RWPE2 (cell line): ENCODE results near the gene LILRA6.
A peak's percentile ranks its signal among the peaks of the same experiment; 100 is the strongest.

Experiments
- ATAC-seq: fragments of 200-7000 bp; cut with Tn5 transposase; 3 replicates; pipeline ENCODE4 v1.9.1; 2021; ENCODE audit warnings: low read depth
- DNase-seq: peaks from one replicate; pipeline ENCODE4 v3.0.0-alpha.2; 2020; ENCODE audit warnings: low spot score
- H3K27ac ChIP-seq: fragments of 450-650 bp; 2 replicates; pipeline ENCODE4 v1.5.1; 2017; ENCODE audit warnings: mild to moderate bottlenecking; ENCODE audit not compliant: poor library complexity, severe bottlenecking
- H3K27me3 ChIP-seq: fragments of 250-450 bp; sonication (Bioruptor Pico); 2 replicates; pipeline ENCODE4 v1.5.1; 2021; ENCODE audit warnings: mild to moderate bottlenecking, moderate library complexity; ENCODE audit not compliant: insufficient read depth, poor library complexity, severe bottlenecking
- H3K36me3 ChIP-seq: fragments of 250-450 bp; sonication (Bioruptor Pico); 2 replicates; pipeline ENCODE4 v1.5.1; 2020; ENCODE audit warnings: low read depth, mild to moderate bottlenecking, moderate library complexity
- H3K4me1 ChIP-seq: fragments of 250-450 bp; sonication (Bioruptor Pico); 2 replicates; pipeline ENCODE4 v1.5.1; 2021; ENCODE audit warnings: mild to moderate bottlenecking, moderate library complexity; ENCODE audit not compliant: insufficient read depth, poor library complexity, severe bottlenecking
- H3K4me3 ChIP-seq: fragments of 250-450 bp; sonication (Bioruptor Pico); 2 replicates; pipeline ENCODE4 v1.5.1; 2021; ENCODE audit warnings: mild to moderate bottlenecking, moderate library complexity; ENCODE audit not compliant: severe bottlenecking
- H3K9me3 ChIP-seq: fragments of 250-450 bp; sonication (Bioruptor Pico); 2 replicates; pipeline ENCODE4 v1.5.1; 2021; ENCODE audit warnings: mild to moderate bottlenecking, moderate library complexity; ENCODE audit not compliant: severe bottlenecking
- CTCF ChIP-seq: fragments of 450-650 bp; IDR thresholded peaks from one replicate; pipeline ENCODE4 v1.5.1; 2017; ENCODE audit warnings: mild to moderate bottlenecking, moderate library complexity; ENCODE audit not compliant: poor library complexity, severe bottlenecking

The LILRA6 gene

GRCh38 chr19:54204767-54205468 lies 37.7 kb downstream of the LILRA6 start:
- peaks cover 76% of the 10 kb centered on the region for H3K36me3 ChIP-seq
- peak overlapping the region; percentile 5 for H3K27ac ChIP-seq
- TF ChIP-seq CTCF = no peak
- no peaks in the 10 kb centered on the region for H3K27me3 ChIP-seq
- H3K4me1 ChIP-seq = peaks cover 38% of the 10 kb centered on the region
- no peak overlapping the region for H3K4me3 ChIP-seq
- no peak for DNase-seq
- no peak for ATAC-seq
- no peaks in the 10 kb centered on the region for H3K9me3 ChIP-seq

GRCh38 chr19:54203151-54203611 lies 39.4 kb downstream of the LILRA6 start:
- no peak for DNase-seq
- peaks cover 75% of the 10 kb centered on the region for H3K36me3 ChIP-seq
- no peaks in the 10 kb centered on the region for H3K27me3 ChIP-seq
- no peaks in the 10 kb centered on the region for H3K9me3 ChIP-seq
- no peak for ATAC-seq
- H3K4me3 ChIP-seq = peak overlapping the region; percentile 91
- no peak for TF ChIP-seq CTCF
- H3K4me1 ChIP-seq = peaks cover 27% of the 10 kb centered on the region
- peak overlapping the region; percentile 74 for H3K27ac ChIP-seq

- peaks cover 63% of the 10 kb centered on the region for H3K36me3 ChIP-seq
- peak overlapping the region; percentile 91 for H3K4me3 ChIP-seq
- peaks cover 27% of the 10 kb centered on the region for H3K4me1 ChIP-seq
- H3K27ac ChIP-seq = peak overlapping the region; percentile 74
- DNase-seq = no peak
- H3K27me3 ChIP-seq = no peaks in the 10 kb centered on the region
- H3K9me3 ChIP-seq = no peaks in the 10 kb centered on the region
- TF ChIP-seq CTCF = no peak
- no peak for ATAC-seq
Measured at GRCh38 chr19:54201980-54202379, 40.6 kb downstream of the LILRA6 start.

- TF ChIP-seq CTCF = no peak
- DNase-seq (no peak), ATAC-seq (no peak)
- H3K27ac ChIP-seq = peak overlapping the region; percentile 74
- H3K4me3 ChIP-seq = peak overlapping the region; percentile 91
- H3K9me3 ChIP-seq = no peaks in the 10 kb centered on the region
- H3K36me3 ChIP-seq = peaks cover 55% of the 10 kb centered on the region
- H3K4me1 ChIP-seq = peaks cover 27% of the 10 kb centered on the region
- H3K27me3 ChIP-seq = no peaks in the 10 kb centered on the region
Measured at GRCh38 chr19:54201172-54201701, 41.4 kb downstream of the LILRA6 start.

- no peaks in the 10 kb centered on the region for H3K27me3 ChIP-seq
Measured at GRCh38 chr19:54199401-54199800, 43.2 kb downstream of the LILRA6 start.

More at GRCh38 chr19:54199401-54199800, 43.2 kb downstream of the LILRA6 start:
- DNase-seq (no peak), ATAC-seq (no peak)
- TF ChIP-seq CTCF = no peak
- Histone ChIP-seq H3K36me3 (peaks cover 42% of the 10 kb centered on the region), H3K9me3 (no peaks in the 10 kb centered on the region), H3K27ac (no peak overlapping the region), H3K4me3 (no peak overlapping the region), H3K4me1 (peaks cover 21% of the 10 kb centered on the region)
